Right cardiac atrium (tissue), 5 donors: ENCODE measurements around the gene KCNV2. TPM values are rescaled to one million over a fixed set of nuclear protein-coding genes. Genes with fewer than 3 reads are reported as not detected.

Source experiments
- ATAC-seq, 2 donors: fragments of 200-7000 bp; cut with Tn5 transposase; one replicate each; pipeline versions ENCODE4 v1.8.0 to v1.9.1; 2020; ENCODE audit warnings: moderate library complexity in 2 of 2, mild to moderate bottlenecking in 1 of 2
- DNase-seq, 3 donors: peaks; one replicate each; pipeline ENCODE4 v3.0.0-alpha.2; 2020
- H3K27ac ChIP-seq: one replicate; pipeline ENCODE4 v1.5.1; 2013; ENCODE audit warnings: mild to moderate bottlenecking, low read length, control low read depth, moderate library complexity
- H3K27me3 ChIP-seq: one replicate; pipeline ENCODE4 v1.6.1; 2013; ENCODE audit not compliant: control insufficient read depth, insufficient read depth
- H3K4me1 ChIP-seq: one replicate; pipeline ENCODE4 v1.6.1; 2013; ENCODE audit warnings: low read length; ENCODE audit not compliant: control insufficient read depth, insufficient read depth
- H3K4me3 ChIP-seq: one replicate; pipeline ENCODE4 v1.5.1; 2013; ENCODE audit warnings: low read length, control low read depth
- H3K9me3 ChIP-seq: one replicate; pipeline ENCODE4 v1.6.1; 2013; ENCODE audit warnings: low read length; ENCODE audit not compliant: control insufficient read depth
- WGBS: extraction: QIAGEN DNeasy Blood & Tissue Kit; methylation state at CpG from one replicate; pipeline ENCODE4 v1.1.7; 2013; 5-methylcytosine and 5-hydroxymethylcytosine counted together
- intact Hi-C, 4 donors: fragments of 100-400 bp; cut with DNase I; formaldehyde crosslinking; loops; one replicate each; pipeline versions ENCODE4 v1.11.0 to v1.14.0; 2022 to 2023
- polyA plus RNA-seq: library from polyadenylated mRNA; stranded (reverse); fragments of 200-250 nt; gene quantifications from one replicate; pipeline ENCODE4 v1.2.3, GENCODE V29; 2013
- total RNA-seq, 4 donors: library from RNA; stranded (reverse); fragmentation: NEBNext Ultra II Directional; extraction: Animal tissue kit (Norgen Biotek cat#: 25700); gene quantifications; one replicate each; pipeline ENCODE4 v1.2.1, GENCODE V29; 2021
- donor health status: healthy with polysubstance abuse.
- donor health status: DM: no; HTN: yes; CAD: no.
- donor health status: DM: no; HTN: no; CAD: no.
- donor health status: DM: no; HTN: yes; CAD: no; lungs with severe emphysema.
- donor health status: DM: yes; HTN: yes; CAD: no.

KCNV2 gene
- total and polyA plus RNA-seq, 5 donors: not detected

GRCh38 chr9:2758898-2759510 is 41.7 kb downstream of the KCNV2 start:
- Histone ChIP-seq H3K4me3 (no peak overlapping the region), H3K4me1 (no peaks in the 10 kb centered on the region), H3K27ac (no peak overlapping the region), H3K27me3 (no peaks in the 10 kb centered on the region), H3K9me3 (no peaks in the 10 kb centered on the region)
- WGBS: 3% methylated on average over 1 of the region's 1 CpG
- no peak for ATAC-seq
- DNase-seq: no peak
- intact Hi-C loops: no loop called here

- H3K9me3 ChIP-seq: no peaks in the 10 kb centered on the region
- no peak overlapping the region for H3K4me3 ChIP-seq
- peak in 1 of 3 donors; percentile 47 for DNase-seq
- intact Hi-C loops: no loop called here
- no peaks in the 10 kb centered on the region for H3K4me1 ChIP-seq
- ATAC-seq: no peak
- no peak overlapping the region for H3K27ac ChIP-seq
- WGBS: 60% methylated on average over 4 of the region's 4 CpGs
- H3K27me3 ChIP-seq: no peaks in the 10 kb centered on the region
Observed at GRCh38 chr9:2761424-2761823, 44.1 kb downstream of the KCNV2 start.

- intact Hi-C loops: no loop called here
- Histone ChIP-seq H3K27me3 (no peaks in the 10 kb centered on the region), H3K27ac (no peak overlapping the region), H3K4me1 (no peaks in the 10 kb centered on the region), H3K9me3 (no peaks in the 10 kb centered on the region), H3K4me3 (no peak overlapping the region)
- no peak for DNase-seq
- no peak for ATAC-seq
- 76% methylated on average over 4 of the region's 4 CpGs for WGBS
Observed at GRCh38 chr9:2764353-2764752, 47.0 kb downstream of the KCNV2 start.

GRCh38 chr9:2765250-2765880 is 48.1 kb downstream of the KCNV2 start:
- no peak for ATAC-seq
- intact Hi-C loops: no loop called here

GRCh38 chr9:2767800-2768677 is 50.7 kb downstream of the KCNV2 start:
- Histone ChIP-seq H3K27ac (no peak overlapping the region), H3K4me1 (no peaks in the 10 kb centered on the region), H3K9me3 (no peaks in the 10 kb centered on the region), H3K27me3 (no peaks in the 10 kb centered on the region), H3K4me3 (no peak overlapping the region)
- intact Hi-C loops: no loop called here
- ATAC-seq (no peak), DNase-seq (no peak)
- 71% methylated on average over 7 of the region's 7 CpGs for WGBS

More at GRCh38 chr9:2765250-2765880, 48.1 kb downstream of the KCNV2 start:
- H3K27me3 ChIP-seq: no peaks in the 10 kb centered on the region
- WGBS: 75% methylated on average over 4 of the region's 4 CpGs
- H3K4me1 ChIP-seq: no peaks in the 10 kb centered on the region
- H3K4me3 ChIP-seq: no peak overlapping the region
- DNase-seq: no peak
- no peak overlapping the region for H3K27ac ChIP-seq
- H3K9me3 ChIP-seq: no peaks in the 10 kb centered on the region

GRCh38 chr9:2771087-2771486 is 53.8 kb downstream of the KCNV2 start:
- no peaks in the 10 kb centered on the region for H3K4me1 ChIP-seq
- ATAC-seq: peak; percentile 47 to 61
- no peaks in the 10 kb centered on the region for H3K9me3 ChIP-seq
- H3K27ac ChIP-seq: no peak overlapping the region
- intact Hi-C loops: no loop called here
- no peak for DNase-seq
- 27% methylated on average over 3 of the region's 3 CpGs for WGBS
- no peak overlapping the region for H3K4me3 ChIP-seq
- H3K27me3 ChIP-seq: no peaks in the 10 kb centered on the region

GRCh38 chr9:2771661-2772060 is 54.4 kb downstream of the KCNV2 start:
- ATAC-seq: peak; percentile 48 to 61
- H3K27me3 ChIP-seq: no peaks in the 10 kb centered on the region
- H3K4me1 ChIP-seq: no peaks in the 10 kb centered on the region
- no peak overlapping the region for H3K4me3 ChIP-seq
- intact Hi-C loops: no loop called here
- H3K27ac ChIP-seq: no peak overlapping the region
- H3K9me3 ChIP-seq: no peaks in the 10 kb centered on the region
- no peak for DNase-seq

- WGBS: 99% methylated on average over 3 of the region's 3 CpGs
- H3K27me3 ChIP-seq: no peaks in the 10 kb centered on the region
- H3K9me3 ChIP-seq: no peaks in the 10 kb centered on the region
- intact Hi-C loops: no loop called here
- H3K27ac ChIP-seq: no peak overlapping the region
- no peak for DNase-seq
- no peaks in the 10 kb centered on the region for H3K4me1 ChIP-seq
- no peak overlapping the region for H3K4me3 ChIP-seq
- no peak for ATAC-seq
Observed at GRCh38 chr9:2777454-2777853, 60.1 kb downstream of the KCNV2 start.

- no peak overlapping the region for H3K27ac ChIP-seq
- WGBS: 94% methylated on average over 2 of the region's 2 CpGs
Observed at GRCh38 chr9:2778816-2779215, 61.5 kb downstream of the KCNV2 start.

More at GRCh38 chr9:2778816-2779215, 61.5 kb downstream of the KCNV2 start:
- H3K9me3 ChIP-seq: no peaks in the 10 kb centered on the region
- intact Hi-C loops: no loop called here
- DNase-seq (no peak), ATAC-seq (no peak)
- H3K4me3 ChIP-seq: no peak overlapping the region
- no peaks in the 10 kb centered on the region for H3K4me1 ChIP-seq
- H3K27me3 ChIP-seq: no peaks in the 10 kb centered on the region
